Testis (tissue), 2 donors: ENCODE measurements around the gene IRF2BPL.

Experiments
- POLR2A ChIP-seq: fragments of 450-650 bp; IDR thresholded peaks from one replicate; pipeline ENCODE4 v1.6.1; 2017; ENCODE audit warnings: antibody characterized with exemption, mild to moderate bottlenecking, moderate library complexity
- TF ChIP-seq, protein P1 (sequence below), 3 experiments: fragments of 450-650 bp in 2 of 3; fragments of 200-600 bp in 1 of 3; sonication (generic) in 1 of 3; IDR thresholded peaks; one replicate each; pipeline ENCODE4 v1.5.1; 2016 to 2019; ENCODE audit warnings: antibody characterized with exemption in 3 of 3, mild to moderate bottlenecking in 2 of 3, moderate library complexity in 1 of 3

GRCh38 chr14:77077040-77077439 is 48.5 kb upstream of the IRF2BPL start:
- TF ChIP-seq, protein P1, sequence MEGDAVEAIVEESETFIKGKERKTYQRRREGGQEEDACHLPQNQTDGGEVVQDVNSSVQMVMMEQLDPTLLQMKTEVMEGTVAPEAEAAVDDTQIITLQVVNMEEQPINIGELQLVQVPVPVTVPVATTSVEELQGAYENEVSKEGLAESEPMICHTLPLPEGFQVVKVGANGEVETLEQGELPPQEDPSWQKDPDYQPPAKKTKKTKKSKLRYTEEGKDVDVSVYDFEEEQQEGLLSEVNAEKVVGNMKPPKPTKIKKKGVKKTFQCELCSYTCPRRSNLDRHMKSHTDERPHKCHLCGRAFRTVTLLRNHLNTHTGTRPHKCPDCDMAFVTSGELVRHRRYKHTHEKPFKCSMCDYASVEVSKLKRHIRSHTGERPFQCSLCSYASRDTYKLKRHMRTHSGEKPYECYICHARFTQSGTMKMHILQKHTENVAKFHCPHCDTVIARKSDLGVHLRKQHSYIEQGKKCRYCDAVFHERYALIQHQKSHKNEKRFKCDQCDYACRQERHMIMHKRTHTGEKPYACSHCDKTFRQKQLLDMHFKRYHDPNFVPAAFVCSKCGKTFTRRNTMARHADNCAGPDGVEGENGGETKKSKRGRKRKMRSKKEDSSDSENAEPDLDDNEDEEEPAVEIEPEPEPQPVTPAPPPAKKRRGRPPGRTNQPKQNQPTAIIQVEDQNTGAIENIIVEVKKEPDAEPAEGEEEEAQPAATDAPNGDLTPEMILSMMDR (IDR thresholded peaks at IDR 0.05): no peak
- TF ChIP-seq POLR2A: no peak
